ENCODE data around the gene TMEM120B. TPM values are rescaled to one million over a fixed set of nuclear protein-coding genes. Genes with fewer than 3 reads are reported as not detected.

The TMEM120B gene
- total RNA-seq, 1 donor from 2014 or later = 3.9 TPM

DNA sequence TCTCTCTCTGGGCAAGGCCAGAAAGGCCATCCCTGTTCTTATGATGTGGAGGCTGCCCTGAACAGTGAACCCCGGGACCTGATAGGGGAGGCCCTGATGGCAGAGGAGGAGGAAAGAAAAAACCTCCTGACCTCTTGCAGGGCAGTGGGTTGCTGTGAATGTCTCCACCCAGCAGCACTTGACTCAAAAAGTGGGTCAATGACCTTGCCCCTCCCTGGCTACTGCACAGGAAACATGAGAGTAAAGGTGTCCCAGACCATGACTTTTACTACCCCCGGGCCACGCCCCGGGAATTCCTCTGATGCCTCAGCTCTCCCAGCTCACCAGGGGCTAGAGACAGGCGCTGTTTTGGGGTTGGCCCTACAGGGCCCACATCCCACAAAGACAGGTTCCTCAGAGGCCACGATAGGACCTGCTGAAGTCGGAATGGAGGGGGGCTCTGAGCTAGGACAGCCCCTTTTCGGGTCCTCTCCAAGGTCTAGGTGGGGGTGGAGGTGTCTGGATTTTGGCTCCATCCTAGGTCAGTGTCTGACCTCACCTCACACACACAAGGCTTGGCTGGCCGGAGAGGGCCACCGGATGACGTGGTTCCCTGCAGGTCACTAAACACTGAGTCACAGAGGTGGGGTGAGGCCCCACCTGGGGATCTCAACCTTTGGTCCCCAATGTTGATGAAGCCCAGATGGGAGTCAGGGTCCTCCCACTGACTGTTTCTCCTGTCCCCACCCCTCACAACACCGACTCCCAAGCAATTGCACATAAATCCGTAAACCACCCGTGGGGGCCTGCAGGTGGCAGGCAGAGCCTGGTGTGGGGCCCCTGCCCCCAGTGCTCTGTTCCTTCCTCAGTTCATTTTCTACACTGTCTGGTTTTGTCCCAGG is 79.4 kb downstream of the TMEM120B start:
- no peak for DNase-seq (ENCODE audit: low read depth in 2 of 2)

DNA sequence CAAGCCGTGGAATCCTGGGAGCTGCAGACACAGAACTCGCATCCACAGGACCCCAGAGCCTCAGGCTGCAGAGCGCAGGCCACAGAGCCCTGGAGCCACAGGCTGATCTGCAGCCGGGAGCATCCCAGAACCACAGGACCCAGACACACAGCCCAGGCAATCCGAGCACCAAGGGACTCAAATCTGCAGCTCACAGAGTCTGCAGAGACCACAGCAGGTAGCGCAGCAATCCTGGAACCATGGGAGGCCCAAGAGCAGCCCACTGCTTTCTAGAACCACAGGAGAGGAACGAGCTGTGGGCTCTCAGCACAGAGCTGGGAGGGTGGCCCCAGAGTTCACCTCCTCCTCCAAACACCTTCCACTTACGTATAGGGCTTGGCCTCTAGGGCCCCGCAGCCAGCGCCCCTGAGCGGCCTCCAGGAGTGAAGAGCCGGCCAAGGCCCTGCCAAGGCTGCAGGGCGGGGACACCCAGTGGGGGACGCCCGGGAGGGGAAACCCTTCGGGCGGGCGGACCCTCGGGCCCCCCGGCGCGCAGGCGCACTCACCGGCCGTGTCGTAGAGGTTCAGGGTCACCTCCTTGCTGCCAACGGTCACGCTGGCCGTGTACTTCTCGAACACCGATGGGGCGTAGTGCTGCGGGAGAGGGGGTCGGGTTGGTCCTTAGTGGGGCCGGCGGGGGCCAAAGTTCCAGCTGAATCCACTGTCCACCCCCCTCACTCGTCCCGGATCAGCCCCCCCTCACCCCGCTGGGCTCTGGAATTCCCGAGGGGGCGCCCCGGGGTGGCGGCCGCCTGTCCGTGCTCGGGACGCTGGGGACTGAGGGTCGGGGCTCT is 80.3 kb downstream of the TMEM120B start:
- no peak for DNase-seq (ENCODE audit: low read depth in 2 of 2)

DNA sequence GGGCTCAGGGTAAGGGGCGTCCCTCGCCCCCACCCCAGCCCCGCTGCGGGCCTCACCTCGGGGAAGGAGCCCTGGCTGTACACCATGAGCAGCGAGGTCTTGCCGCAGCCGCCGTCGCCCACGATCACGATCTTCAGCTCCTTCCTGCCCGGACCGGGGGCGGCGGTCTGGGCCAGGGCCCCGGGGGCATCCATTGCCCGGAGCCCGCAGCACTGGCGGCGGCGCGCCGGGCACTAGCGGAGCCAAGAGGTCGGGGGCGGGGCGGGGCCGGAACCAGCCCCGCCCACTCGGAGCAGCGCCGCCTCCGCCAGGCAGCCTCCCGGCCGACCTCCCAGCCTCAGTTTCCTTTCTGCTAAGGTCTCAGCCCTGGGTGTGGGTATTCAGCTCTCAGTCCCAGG is 80.9 kb downstream of the TMEM120B start, which contains the start of gene RHOF:
TSS of gene RHOF (minus strand) at position 249 of the 398 bp plus-strand sequence. CDS start at position 194, 55 bp downstream.
- DNase-seq (ENCODE audit: low read depth in 2 of 2) = no peak

DNA sequence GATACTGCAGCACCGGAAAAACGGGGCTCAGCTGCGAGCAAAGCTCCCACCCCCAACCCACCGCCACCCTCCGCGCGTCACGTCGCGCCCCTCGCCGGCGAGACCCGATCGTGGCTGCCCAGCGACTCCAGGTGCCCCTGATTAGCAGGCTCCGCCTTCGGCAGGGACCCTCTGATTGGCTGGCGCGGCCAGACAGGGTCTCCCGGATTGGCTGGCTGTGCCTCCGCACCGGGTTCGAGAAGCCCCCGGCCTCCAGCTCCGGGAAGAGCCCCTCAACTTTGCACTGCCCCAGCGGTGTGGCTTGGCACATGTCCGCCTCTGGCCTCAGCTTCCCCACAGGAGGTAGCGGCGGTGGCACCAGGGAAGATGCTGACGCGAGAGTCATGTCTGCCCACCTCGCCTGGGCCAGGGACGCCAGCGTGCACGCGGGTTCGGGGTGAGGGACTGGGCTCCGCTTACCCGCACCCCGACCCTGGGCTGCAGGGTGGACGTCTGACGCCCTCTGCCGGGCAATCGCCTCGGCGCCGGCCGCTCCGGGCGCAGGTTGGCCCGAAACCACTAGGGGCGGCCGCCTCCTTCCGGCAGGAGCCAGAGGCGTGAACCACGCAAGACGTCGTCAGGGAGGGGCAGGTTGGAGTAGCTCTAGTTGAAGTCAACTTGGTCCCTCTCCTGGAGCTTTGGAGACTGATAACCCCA is 81.4 kb downstream of the TMEM120B start:
- DNase-seq (ENCODE audit: low read depth in 2 of 2) = peak in 1 of 2 donors; percentile 88

DNA sequence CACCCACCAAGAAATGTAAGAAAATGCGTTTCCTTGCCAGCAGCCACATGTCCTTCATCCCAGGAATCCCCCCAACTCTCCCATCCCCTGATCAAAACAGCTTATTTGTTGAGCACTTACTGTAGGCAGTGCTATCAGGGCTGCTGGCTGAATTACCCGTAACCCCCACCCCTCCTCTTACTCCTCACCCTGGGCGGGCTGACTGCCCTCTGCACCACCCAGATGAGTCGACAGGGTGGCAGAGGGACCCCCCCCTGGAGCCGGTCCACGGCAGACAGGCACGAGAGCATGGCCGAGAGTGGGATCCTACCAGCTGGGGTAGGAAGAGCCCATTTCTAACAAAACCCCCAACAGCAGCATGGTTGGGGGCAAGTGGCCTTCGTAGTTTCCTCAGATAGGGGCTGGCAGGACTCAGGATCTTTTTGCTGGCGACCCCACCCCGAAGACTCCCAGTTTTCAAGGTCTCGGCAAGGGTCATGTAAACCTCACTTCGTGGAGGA is 82.0 kb downstream of the TMEM120B start:
- no peak for DNase-seq (ENCODE audit: low read depth in 2 of 2)

DNA sequence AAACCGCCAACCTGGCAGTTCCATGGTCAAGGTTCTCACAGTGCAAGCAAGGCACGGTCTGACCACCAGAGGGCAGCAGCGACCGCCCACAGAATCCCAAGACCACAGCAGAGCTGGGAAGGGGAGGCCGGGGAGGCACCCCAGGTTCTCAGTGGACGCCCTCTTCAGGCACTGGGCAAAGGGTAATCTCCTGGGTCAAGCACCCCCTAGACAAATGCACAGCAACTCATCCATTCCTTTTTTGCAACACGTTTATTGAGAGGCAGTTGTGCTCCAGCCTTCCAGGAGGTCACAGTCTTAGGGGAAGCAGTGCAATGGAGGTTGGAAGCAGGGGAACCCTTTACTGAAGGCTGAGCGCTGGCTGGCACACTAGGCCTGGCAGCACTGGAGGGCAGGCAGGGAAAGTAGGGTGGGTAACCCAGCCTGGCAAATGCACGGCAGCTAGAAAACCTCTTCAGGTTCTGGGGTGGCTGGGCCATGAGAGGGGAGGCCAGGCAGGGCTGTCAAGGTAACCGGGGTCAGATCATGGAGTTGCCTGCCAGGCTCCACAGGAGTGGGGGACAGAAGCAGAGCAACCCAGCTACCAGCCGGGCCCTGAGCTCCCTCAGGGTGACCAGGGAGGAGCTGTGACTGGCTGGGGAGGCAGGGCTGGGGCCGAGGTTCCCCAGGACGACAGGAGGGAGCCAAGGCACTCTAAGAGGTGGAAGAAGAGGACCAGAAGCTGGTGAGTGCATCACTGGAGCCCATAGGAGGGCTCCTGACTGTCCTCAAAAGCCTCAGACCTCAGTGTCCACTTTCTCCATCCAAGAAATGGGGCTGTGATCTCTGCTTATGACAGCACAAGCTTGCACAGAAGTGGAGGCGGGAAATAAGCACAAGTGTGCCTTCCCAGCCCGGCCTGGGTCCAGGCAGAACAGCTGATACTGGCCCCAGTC is 82.7 kb downstream of the TMEM120B start:
- DNase-seq (ENCODE audit: low read depth in 2 of 2) = peak; percentile 72 to 87

DNA sequence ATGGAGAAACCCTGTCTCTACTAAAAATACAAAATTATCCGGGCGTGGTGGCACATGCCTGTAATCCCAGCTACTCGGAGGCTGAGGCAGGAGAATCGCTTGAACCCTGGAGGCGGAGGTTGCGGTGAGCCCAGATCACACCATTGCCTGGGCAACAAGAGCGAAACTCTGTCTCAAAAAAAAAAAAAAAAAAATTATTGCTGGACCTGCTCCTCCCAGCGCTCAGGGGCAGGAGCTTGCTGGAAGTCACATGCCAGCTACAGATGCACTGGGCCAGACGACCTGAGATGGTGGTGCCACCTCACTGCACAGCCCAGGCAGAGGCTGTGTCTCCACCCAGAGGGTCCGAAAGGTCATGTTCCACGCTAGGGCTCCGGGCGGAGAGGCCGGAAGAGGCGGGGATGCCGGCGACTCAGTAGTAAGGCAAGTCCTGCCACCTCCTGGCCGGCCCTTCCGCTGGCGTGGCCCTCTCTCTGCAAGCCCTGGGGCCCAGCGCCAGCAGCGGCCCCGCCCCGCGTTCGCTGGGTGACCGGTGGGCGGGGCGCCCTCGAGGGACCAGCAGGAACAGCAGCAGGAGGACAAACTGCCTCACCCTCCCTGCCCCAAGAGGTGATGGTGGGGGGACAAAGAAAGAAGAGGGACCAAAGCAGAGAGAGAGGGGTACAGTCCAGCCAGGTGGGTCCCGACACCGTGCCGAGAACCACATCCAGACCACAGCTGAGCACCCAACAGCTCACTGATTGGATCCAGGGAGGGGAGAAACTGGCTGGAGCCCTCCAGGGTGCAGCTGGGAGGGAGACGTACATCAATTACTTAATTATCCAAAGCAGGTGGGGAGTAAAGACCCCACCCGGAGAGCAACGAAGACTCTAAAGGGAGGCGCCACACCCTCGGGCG is 84.6 kb downstream of the TMEM120B start:
- peak; percentile 73 to 92 for DNase-seq (ENCODE audit: low read depth in 2 of 2)

DNA sequence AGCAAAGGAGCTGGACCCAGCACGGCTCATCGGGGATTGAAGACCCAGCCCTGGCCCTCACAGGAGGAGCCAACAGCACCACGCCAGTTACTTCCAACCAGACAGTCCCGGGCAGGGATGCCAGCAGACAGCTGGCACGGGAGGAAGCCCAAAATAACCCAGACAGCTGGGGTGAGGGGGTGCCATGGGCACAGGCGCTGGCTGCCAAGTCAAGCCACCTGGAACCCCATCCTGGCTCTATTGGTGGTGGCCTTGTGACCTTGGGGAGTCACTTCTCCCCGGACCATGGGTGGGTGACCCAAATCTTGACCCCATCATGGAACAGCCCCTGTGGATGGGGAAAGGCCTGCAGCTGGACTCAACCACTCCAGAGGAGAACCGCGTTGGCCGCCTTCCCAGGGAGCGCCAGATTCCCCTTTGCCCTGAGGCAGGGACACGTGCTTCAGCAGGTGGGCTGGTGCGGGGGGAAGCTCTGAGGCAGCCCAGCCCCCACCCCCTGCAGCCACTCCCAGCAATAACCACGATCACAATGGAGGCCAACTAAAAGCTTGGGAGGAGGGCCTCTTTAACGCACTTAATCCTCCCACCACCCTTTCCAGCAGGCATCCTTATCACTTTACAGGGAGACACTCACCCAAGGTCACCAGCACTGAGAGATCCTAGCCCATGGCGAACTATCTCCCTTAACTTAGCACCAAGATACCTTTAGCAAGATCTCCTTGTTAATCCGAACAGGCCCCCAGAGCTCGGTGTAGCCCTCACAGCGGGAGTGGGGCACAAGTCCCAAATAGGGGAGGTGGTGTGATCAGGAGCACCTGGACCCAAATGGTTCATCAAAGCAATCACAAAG is 85.6 kb downstream of the TMEM120B start:
- peak in 1 of 2 donors; percentile 58 for DNase-seq (ENCODE audit: low read depth in 2 of 2)

DNA sequence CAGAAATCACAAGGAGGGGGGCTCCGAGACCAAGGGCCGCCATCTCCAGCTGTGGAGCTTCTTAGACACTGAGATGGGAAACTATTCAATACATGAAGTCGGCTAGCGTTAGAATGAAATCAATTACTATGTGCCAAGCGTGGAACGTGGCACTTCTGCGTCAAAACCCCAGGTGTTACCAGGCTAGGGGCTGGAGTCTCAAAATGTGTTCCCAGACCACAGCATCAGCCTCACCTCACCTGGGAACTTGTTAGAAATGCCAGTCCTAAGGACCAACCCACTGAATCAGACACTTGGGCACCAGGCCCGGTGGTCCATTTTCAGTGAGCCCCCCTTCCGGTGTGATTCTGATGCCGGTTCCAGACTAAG is 86.2 kb downstream of the TMEM120B start:
- no peak for DNase-seq (ENCODE audit: low read depth in 2 of 2)

DNA sequence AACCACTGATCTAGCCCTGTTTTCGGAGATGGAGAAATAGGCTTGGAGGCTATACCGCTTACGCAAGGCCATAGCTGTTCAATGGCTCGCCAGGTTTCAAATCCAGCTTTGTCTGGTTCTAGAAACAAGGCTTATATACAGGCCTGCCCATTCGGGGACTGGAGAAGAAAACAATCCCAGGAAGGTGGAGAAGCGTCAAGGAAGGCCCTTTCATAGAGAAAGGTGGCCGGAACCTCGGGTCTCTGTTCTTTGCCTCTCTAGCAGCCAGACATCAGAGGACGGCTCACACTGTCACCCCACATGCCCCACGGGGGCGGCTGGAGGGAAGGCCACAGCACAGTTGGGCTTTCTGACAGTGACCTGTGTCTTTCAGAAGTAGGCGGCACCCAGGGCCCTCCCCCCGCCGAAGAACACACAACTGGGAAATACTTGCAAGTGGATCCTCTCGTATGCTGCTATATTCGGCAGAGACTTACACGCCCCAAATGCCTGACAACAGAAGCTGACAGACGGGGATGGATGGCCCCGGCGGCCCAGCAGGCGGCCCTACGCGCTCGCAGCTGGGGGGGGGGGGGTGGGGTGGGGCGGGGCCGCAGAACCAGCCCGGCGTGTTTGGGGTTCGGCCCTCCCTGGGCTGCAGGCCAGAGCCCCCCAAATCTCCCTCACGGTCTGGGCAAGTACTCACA is 86.7 kb downstream of the TMEM120B start:
- peak in 1 of 2 donors; percentile 71 for DNase-seq (ENCODE audit: low read depth in 2 of 2)

DNA sequence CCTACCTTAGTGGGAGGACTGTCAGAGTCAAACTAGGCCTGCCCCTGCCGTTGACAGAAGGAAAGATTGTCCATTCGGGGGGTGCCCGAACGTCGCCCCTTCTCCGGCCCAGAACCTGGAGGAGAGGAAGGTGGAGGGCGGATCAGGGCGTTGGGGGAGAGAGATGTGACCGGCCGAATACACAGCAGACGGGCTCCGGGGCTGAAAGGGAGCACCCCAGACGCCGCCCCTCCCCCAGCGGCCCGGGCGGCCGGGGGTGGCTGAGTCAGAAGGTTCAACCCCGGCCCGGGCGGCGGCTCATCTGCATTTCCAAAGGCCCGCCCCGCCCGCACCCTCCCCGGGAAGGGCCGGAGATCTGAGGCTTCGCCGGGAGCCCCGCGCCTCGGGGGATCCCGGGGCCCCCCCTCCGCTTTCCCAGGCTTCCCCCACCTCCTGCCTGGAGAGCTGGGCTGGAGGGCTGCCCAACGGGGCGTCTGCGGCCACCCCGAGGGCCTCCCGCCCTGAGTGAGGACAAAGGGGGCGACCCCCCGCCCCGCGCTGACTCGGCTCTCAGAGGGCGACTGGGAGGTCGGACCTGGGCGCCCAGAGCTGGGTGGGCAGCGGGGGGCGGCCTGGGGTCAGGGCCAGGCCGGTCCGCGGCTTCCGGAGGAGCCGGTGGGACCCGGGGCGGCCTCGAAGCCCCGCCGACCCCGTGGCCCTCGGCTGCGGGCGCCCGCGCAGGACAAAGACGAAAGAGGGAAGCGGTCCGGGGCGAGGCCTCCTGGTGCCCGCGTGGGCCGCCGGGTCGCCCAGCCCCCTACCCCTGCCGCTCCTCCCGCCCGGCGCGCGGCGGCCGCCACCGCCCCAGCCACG is 87.5 kb downstream of the TMEM120B start:
- DNase-seq (ENCODE audit: low read depth in 2 of 2) = peak in 1 of 2 donors; percentile 84

DNA sequence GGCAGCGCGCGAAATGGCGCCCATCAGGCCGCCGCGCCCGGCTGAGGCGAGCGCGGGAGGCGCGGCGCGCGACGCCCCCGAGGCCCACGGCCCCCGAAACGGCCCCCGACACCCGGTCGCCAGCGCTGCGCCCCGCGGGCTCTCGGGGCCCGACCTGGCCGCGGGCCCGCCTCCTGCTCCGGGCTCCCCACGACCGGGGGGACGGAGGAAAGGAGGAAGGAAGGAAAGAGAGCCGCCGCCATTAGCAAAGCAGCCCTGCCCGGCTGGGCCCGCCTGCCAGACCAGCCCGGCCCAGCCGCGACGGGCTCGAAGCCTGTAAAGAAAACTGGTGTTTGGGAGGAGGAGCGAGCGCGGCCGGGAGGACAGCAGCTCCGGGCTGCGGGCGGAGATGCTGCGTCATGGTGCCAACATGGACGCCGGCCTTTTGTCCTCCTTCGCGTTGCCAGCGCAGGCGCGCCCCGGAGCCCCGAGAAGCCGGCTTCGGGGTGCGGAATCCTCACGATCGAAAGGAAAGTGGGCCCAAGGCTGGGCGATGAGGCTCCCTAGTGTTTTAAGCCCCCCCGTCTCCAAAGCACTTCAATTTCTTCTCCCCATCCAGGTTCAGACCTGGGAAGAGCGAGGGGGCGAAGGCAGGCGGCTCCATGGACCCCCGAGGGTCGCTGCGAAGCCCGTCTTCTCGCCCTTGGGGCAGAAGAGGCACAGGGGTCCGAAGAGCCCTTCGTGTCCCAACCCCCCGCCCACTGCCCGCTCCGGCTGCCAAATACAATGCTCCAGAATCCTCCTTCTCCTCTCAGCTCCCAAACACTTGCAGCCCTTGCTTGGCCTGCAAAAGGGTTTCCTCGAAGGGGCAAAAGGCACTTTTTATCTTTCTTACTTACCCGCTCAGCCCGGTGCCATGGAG is 88.4 kb downstream of the TMEM120B start:
- peak in 1 of 2 donors; percentile 75 for DNase-seq (ENCODE audit: low read depth in 2 of 2)

DNA sequence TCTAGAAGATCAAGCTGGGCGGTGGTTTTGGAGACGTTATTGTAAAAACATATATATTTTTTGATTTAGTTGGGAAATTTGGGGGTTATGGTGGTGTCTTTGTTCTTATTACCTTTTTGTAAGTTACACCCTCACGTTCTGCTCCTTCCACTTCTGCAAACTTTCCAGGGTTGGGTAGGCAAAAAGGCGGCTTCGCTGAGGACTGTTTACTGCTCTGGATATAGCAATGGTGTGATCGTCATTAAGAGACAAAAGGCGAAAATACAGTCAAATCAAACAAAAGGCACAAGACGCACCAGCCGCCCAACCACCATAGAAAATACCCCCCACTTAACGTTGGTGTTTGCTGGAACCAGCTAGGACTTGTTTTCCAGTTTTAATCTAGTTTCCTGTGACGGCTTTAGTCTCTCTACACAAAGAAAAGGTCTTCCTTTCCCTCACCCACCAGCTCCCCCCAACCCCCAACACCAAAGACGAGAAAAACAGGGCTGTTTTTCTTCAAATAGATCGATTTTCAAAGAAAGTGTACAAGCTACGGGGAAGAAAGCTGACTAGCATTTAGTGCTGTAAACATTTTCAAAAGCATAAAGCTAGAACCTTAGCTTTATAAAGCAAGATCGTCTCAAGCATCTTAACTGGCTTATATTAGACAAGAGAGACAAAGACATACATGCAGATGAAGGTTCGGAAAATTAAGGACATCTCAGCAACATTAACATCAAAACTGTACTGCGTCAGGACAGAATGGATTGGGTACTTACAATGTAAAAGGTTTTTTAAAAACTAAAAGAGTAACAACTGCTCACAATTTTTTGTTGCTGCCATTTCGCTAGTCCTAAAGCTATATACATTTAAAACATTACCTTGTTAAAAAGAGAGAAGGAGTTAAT is 89.3 kb downstream of the TMEM120B start:
- DNase-seq (ENCODE audit: low read depth in 2 of 2) = peak in 1 of 2 donors; percentile 80

DNA sequence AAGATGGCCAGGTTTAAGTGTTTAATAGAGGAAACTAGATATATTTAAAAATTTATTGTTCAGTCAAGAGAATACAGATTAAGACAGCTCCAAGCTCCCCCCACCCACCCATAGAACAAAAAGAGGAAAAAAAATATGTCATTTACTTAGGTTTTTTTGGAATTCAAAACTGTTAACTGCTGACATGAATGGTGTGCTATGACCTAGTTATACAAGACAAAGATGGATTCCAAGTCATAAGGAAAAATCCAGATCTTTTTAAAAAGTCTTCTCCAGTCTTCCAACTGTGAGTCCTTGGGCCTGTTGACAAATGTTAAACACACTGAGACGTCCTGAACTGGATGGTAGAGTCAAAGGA is 89.9 kb downstream of the TMEM120B start:
- no peak for DNase-seq (ENCODE audit: low read depth in 2 of 2)

All from dermis microvascular lymphatic vessel endothelial cell (primary cell).